ENCODE results near the gene BSG.
"Not testable (repeated sequence)": the region's sequence is repeated elsewhere in the genome, so short reads cannot be mapped to it uniquely, and the experiment has no call there.

BSG gene

GRCh38 chr19:595326-596262, 23.2 kb downstream of the BSG start:
- no peak overlapping the region for H3K4me3 Mint-ChIP-seq
- H3K36me3 Mint-ChIP-seq (ENCODE audit: low read depth), result no peaks in the 10 kb centered on the region
- no peaks in the 10 kb centered on the region for H3K9me3 Mint-ChIP-seq
- H3K4me1 Mint-ChIP-seq (ENCODE audit: low read depth), result no peaks in the 10 kb centered on the region
- no peak overlapping the region for H3K27ac Mint-ChIP-seq
- H3K27me3 Mint-ChIP-seq (ENCODE audit: low read depth), result peaks cover 11% of the 10 kb centered on the region

DNA sequence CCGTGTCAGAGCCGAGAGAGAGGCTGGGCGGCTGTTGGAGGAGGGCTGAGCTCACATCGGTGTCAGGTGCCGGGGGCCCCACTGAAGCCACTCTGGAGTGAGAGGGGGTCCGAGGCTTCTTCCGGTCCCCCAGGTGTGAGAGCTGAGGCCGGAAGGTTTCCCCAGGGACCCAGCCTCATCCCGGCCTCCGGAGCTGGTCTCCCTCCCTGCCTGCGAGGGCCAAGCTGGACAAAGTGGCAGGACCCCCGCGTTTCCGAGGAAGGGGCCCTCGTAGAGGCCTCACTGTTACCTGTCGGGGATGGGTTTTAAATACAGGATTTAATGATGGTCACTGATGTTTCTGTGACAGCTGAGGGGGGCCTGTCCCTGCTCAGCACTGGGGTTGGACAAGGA, 23.9 kb downstream of the BSG start:
- no peaks in the 10 kb centered on the region for H3K4me1 Mint-ChIP-seq (ENCODE audit: low read depth)
- H3K27me3 Mint-ChIP-seq (ENCODE audit: low read depth), result peaks cover 9% of the 10 kb centered on the region

DNA sequence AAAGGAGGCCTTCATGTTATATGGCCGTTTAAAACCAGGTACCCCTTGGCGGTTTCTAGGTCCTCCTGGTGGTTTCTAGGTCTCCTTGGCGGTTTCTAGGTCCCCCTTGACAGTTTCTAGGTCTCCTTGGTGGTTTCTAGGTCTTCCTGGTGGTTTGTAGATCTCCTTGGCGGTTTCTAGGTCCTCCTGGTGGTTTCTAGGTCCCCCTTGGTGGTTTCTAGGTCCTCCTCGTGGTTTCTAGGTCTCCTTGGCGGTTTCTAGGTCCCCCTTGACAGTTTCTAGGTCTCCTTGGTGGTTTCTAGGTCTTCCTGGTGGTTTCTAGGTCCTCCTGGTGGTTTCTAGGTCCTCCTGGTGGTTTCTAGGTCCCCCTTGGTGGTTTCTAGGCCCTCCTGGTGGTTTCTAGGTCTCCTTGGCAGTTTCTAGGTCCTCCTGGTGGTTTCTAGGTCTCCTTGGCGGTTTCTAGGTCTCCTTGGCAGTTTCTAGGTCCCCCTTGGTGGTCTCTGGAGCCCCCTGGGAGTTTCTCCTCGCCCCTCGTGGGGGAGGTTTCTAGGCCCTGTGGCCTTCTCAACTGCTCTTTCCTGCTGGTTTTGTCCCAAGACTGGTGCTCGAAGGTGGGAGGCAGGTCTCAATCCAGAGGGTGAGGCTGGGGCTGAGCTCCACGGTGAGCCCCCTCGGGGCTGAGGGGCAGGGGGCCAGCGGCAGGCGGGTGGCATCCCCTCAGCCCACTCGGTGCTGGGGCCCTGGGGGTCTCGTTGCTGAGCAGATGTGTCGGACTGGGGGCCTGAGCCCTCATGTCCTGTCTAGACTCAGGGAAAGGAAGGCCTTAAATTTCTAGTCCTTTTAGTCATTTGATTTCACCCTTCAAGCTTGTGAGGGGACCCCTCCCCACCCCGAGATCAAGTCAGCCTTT, 25.3 kb downstream of the BSG start:
- peaks cover 7% of the 10 kb centered on the region for H3K27me3 Mint-ChIP-seq (ENCODE audit: low read depth)
- H3K9me3 Mint-ChIP-seq, result no peaks in the 10 kb centered on the region
- H3K4me1 Mint-ChIP-seq (ENCODE audit: low read depth), result no peaks in the 10 kb centered on the region
- H3K4me3 Mint-ChIP-seq, result no peak overlapping the region
- H3K36me3 Mint-ChIP-seq (ENCODE audit: low read depth), result no peaks in the 10 kb centered on the region
- H3K27ac Mint-ChIP-seq, result no peak overlapping the region

More for the DNA sequence above, 23.9 kb downstream of the BSG start:
- no peaks in the 10 kb centered on the region for H3K36me3 Mint-ChIP-seq (ENCODE audit: low read depth)
- H3K9me3 Mint-ChIP-seq, result no peaks in the 10 kb centered on the region
- H3K27ac Mint-ChIP-seq, result no peak overlapping the region
- H3K4me3 Mint-ChIP-seq, result no peak overlapping the region

- no peak overlapping the region for H3K4me3 Mint-ChIP-seq
- H3K36me3 Mint-ChIP-seq (ENCODE audit: low read depth), result no peaks in the 10 kb centered on the region
- H3K27ac Mint-ChIP-seq, result no peak overlapping the region
- H3K27me3 Mint-ChIP-seq (ENCODE audit: low read depth), result no peaks in the 10 kb centered on the region
- H3K4me1 Mint-ChIP-seq (ENCODE audit: low read depth), result no peaks in the 10 kb centered on the region
- H3K9me3 Mint-ChIP-seq, result no peaks in the 10 kb centered on the region
Measured at GRCh38 chr19:601310-601709, 28.9 kb downstream of the BSG start.

DNA sequence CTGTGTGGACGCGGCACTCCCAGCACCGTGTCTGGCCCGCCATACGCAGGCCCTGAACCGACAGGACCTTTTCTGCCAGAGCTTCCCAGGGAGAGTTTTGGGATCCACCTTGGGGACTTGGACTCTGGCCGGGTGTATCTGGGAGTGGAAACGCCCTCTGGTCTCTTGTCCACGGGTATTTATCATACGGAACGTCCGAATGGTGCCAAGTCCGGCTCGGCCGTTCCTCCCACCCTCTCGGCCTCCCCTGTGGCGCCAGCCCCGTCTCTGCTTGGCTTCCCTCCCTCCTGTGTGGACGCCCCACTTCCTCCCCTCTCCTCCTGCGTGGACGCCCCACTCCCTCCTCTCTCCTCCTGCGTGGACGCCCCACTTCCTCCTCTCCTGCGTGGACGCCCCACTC, 29.4 kb downstream of the BSG start:
- Mint-ChIP-seq H3K27ac (no peak overlapping the region), H3K4me3 (no peak overlapping the region), H3K4me1 (ENCODE audit: low read depth) (no peaks in the 10 kb centered on the region), H3K27me3 (ENCODE audit: low read depth) (no peaks in the 10 kb centered on the region), H3K9me3 (no peaks in the 10 kb centered on the region), H3K36me3 (ENCODE audit: low read depth) (no peaks in the 10 kb centered on the region)

DNA sequence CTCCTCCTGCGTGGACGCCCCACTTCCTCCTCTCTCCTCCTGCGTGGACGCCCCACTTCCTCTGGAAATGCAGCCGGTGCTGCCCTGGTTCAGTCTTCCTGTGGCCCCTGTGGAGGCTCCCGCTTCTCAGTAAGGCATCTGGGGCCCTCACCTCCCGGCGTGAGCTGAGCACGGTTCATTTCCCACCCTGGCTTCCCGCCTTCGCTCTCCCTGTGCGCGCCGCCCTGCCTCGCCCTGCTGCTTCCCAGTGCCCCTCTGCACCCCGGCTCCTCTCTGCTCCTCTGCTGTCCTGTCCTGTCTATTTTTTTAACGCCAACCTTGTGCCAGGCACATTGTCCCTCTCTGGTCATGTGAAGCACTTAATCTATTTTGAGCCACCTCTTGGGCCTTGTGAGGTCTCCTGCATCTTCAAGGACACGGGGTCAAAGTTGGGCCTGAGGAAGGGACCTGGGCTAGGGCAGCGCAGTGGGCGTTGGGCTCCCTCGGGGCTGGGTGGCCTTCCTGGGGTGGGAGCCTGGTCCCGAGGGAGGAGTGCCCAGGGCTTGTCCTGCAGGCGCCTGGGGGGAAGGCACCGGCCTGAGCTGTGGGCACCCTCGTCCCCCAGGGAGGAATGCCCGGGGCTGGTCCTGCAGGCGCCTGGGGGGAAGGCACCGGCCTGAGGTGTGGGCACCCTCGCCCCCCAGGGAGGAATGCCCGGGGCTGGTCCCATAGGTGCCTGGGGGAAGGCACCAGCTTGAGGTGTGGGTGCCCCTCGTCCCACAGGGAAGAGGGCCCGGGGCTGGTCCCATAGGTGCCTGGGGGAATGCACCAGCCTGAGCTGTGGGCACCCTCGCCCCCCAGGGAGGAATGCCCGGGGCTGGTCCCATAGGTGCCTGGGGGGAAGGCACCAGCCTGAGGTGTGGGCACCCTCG, 30.2 kb downstream of the BSG start:
- no peak overlapping the region for H3K4me3 Mint-ChIP-seq
- no peaks in the 10 kb centered on the region for H3K36me3 Mint-ChIP-seq (ENCODE audit: low read depth)
- H3K27me3 Mint-ChIP-seq (ENCODE audit: low read depth), result no peaks in the 10 kb centered on the region
- H3K9me3 Mint-ChIP-seq, result no peaks in the 10 kb centered on the region
- no peak overlapping the region for H3K27ac Mint-ChIP-seq
- H3K4me1 Mint-ChIP-seq (ENCODE audit: low read depth), result no peaks in the 10 kb centered on the region

- not testable (repeated sequence) for H3K9me3 Mint-ChIP-seq; H3K4me3 Mint-ChIP-seq; H3K27me3 Mint-ChIP-seq (ENCODE audit: low read depth); H3K4me1 Mint-ChIP-seq (ENCODE audit: low read depth); H3K27ac Mint-ChIP-seq; H3K36me3 Mint-ChIP-seq (ENCODE audit: low read depth)
Measured at GRCh38 chr19:603302-603639, 30.9 kb downstream of the BSG start.

- not testable (repeated sequence) for H3K4me1 Mint-ChIP-seq (ENCODE audit: low read depth); H3K27ac Mint-ChIP-seq; H3K9me3 Mint-ChIP-seq; H3K27me3 Mint-ChIP-seq (ENCODE audit: low read depth); H3K4me3 Mint-ChIP-seq; H3K36me3 Mint-ChIP-seq (ENCODE audit: low read depth)
Measured at GRCh38 chr19:603779-604178, 31.4 kb downstream of the BSG start.

- no peaks in the 10 kb centered on the region for H3K36me3 Mint-ChIP-seq (ENCODE audit: low read depth)
- H3K27ac Mint-ChIP-seq, result no peak overlapping the region
- H3K4me1 Mint-ChIP-seq (ENCODE audit: low read depth), result no peaks in the 10 kb centered on the region
- no peaks in the 10 kb centered on the region for H3K9me3 Mint-ChIP-seq
- no peaks in the 10 kb centered on the region for H3K27me3 Mint-ChIP-seq (ENCODE audit: low read depth)
- H3K4me3 Mint-ChIP-seq, result no peak overlapping the region
Measured at GRCh38 chr19:604355-604754, 32.0 kb downstream of the BSG start.

DNA sequence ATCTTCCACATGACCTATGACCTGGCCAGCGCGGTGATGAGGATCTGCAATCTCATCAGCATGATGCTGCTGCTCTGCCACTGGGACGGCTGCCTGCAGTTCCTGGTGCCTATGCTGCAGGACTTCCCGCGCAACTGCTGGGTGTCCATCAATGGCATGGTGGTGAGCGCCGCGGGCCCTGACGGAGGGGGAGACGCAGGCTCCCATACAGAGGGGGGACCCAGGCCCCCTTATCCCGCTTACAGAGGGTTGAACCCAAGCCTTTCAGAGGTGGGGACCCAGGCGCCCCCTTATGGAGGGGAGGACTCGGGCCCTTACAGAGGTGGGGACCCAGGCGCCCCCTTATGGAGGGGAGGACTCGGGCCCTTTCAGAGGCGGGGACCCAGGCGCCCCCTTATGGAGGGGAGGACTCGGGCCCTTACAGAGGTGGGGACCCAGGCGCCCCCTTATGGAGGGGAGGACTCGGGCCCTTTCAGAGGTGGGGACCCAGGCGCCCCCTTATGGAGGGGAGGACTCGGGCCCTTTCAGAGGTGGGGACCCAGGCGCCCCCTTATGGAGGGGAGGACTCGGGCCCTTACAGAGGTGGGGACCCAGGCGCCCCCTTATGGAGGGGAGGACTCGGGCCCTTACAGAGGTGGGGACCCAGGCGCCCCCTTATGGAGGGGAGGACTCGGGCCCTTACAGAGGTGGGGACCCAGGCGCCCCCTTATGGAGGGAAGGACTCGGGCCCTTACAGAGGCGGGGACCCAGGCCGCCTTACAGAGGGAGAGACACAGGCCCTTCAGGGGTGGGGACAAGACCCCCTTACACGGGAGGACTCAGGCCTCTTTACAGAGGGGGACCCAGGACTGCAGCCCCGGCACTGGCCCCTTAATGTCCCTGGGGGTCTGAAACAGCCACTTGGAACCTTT, 32.9 kb downstream of the BSG start:
- H3K27me3 Mint-ChIP-seq (ENCODE audit: low read depth); H3K27ac Mint-ChIP-seq; H3K9me3 Mint-ChIP-seq; H3K4me1 Mint-ChIP-seq (ENCODE audit: low read depth); H3K4me3 Mint-ChIP-seq; H3K36me3 Mint-ChIP-seq (ENCODE audit: low read depth): not testable (repeated sequence)

- no peak overlapping the region for H3K27ac Mint-ChIP-seq
- H3K4me1 Mint-ChIP-seq (ENCODE audit: low read depth), result peaks cover 5% of the 10 kb centered on the region
- no peaks in the 10 kb centered on the region for H3K27me3 Mint-ChIP-seq (ENCODE audit: low read depth)
- H3K4me3 Mint-ChIP-seq, result no peak overlapping the region
- H3K36me3 Mint-ChIP-seq (ENCODE audit: low read depth), result peaks cover 2% of the 10 kb centered on the region
- no peaks in the 10 kb centered on the region for H3K9me3 Mint-ChIP-seq
Measured at GRCh38 chr19:607301-608154, 35.1 kb downstream of the BSG start.

- no peak overlapping the region for H3K27ac Mint-ChIP-seq
- peaks cover 5% of the 10 kb centered on the region for H3K4me1 Mint-ChIP-seq (ENCODE audit: low read depth)
- H3K4me3 Mint-ChIP-seq, result no peak overlapping the region
- no peaks in the 10 kb centered on the region for H3K9me3 Mint-ChIP-seq
- no peaks in the 10 kb centered on the region for H3K27me3 Mint-ChIP-seq (ENCODE audit: low read depth)
- H3K36me3 Mint-ChIP-seq (ENCODE audit: low read depth), result peaks cover 2% of the 10 kb centered on the region
Measured at GRCh38 chr19:608155-609003, 36.0 kb downstream of the BSG start.

Measured in T-helper 1 cell treated with Interleukin-12 subunit alpha and Interleukin-12 subunit beta and Interleukin-4 antibody, amounts not matched to agents 30 μg/mL and 1 μg/mL, for 36 hours (primary cell).